CD4-positive, CD25-positive, alpha-beta regulatory T cell (primary cell): Measurements from ENCODE around the gene STX10. TPM values are rescaled to one million over a fixed set of nuclear protein-coding genes. Genes with fewer than 3 reads are reported as not detected.
A peak's percentile ranks its signal among the peaks of the same experiment; 100 is the strongest.
"Not testable (repeated sequence)": the region's sequence is repeated elsewhere in the genome, so short reads cannot be mapped to it uniquely, and the experiment has no call there.

Experiments used
- ATAC-seq, 2 donors: fragments of 150-1000 bp; cut with Tn5 transposase; one replicate each; pipeline ENCODE4 v1.10.0; 2021; ENCODE audit warnings: low read depth in 2 of 2, moderate number of reproducible peaks in 2 of 2, moderate library complexity in 1 of 2
- DNase-seq, 3 donors: peaks; one replicate each; pipeline versions ENCODE4 v3.0.0 to v3.0.0-alpha.2; 2012 to 2022; ENCODE audit warnings: mixed read lengths in 1 of 3
- H3K27ac ChIP-seq: one replicate; pipeline ENCODE4 v1.7.0; 2013; ENCODE audit warnings: mild to moderate bottlenecking, low read length; ENCODE audit not compliant: insufficient read depth, poor library complexity, severe bottlenecking
- H3K27me3 ChIP-seq: one replicate; pipeline ENCODE4 v1.7.0; 2013; ENCODE audit warnings: low read length; ENCODE audit not compliant: control insufficient read depth, insufficient read depth
- H3K36me3 ChIP-seq: one replicate; pipeline ENCODE4 v1.7.0; 2013; ENCODE audit warnings: mild to moderate bottlenecking, low read length, moderate library complexity; ENCODE audit not compliant: control insufficient read depth, insufficient read depth
- H3K4me1 ChIP-seq: 2 replicates; pipeline ENCODE4 v1.7.0; 2013; ENCODE audit warnings: mild to moderate bottlenecking, low read length; ENCODE audit not compliant: insufficient read depth, control insufficient read depth, poor library complexity, severe bottlenecking
- H3K4me3 ChIP-seq: one replicate; pipeline ENCODE4 v1.7.0; 2013; ENCODE audit warnings: low read depth, mild to moderate bottlenecking, low read length, moderate library complexity
- H3K9me3 ChIP-seq, 2 experiments: 1 replicate in 1 of 2; 2 replicates in 1 of 2; pipeline ENCODE4 v1.7.0; 2013; ENCODE audit warnings: low read length in 2 of 2, mild to moderate bottlenecking in 1 of 2, moderate library complexity in 1 of 2; ENCODE audit not compliant: control insufficient read depth in 2 of 2
- H3K27ac Mint-ChIP-seq, 3 donors: one replicate each; pipeline ENCODE4 v1.8.0; 2020 to 2022; ENCODE audit warnings: mild to moderate bottlenecking in 3 of 3, mixed read lengths in 3 of 3, moderate library complexity in 2 of 3
- H3K27me3 Mint-ChIP-seq: one replicate; pipeline ENCODE4 v1.8.0; 2022; ENCODE audit warnings: mild to moderate bottlenecking, mixed read lengths
- H3K36me3 Mint-ChIP-seq: one replicate; pipeline ENCODE4 v1.8.0; 2020; ENCODE audit warnings: mixed read lengths
- H3K4me1 Mint-ChIP-seq, 4 donors: one replicate each; pipeline ENCODE4 v1.8.0; 2020 to 2022; ENCODE audit warnings: mixed read lengths in 4 of 4, mild to moderate bottlenecking in 1 of 4
- H3K4me3 Mint-ChIP-seq, 4 donors: one replicate each; pipeline ENCODE4 v1.8.0; 2020 to 2022; ENCODE audit warnings: mild to moderate bottlenecking in 4 of 4, mixed read lengths in 4 of 4, moderate library complexity in 3 of 4
- H3K9me3 Mint-ChIP-seq, 7 donors: one replicate each; pipeline ENCODE4 v1.8.0; 2020 to 2022; ENCODE audit warnings: mixed read lengths in 7 of 7, mild to moderate bottlenecking in 3 of 7, moderate library complexity in 2 of 7
- polyA plus RNA-seq, 4 donors: library from polyadenylated mRNA; unstranded; fragments of 300-500 nt; fragmentation: Illumina TruSeq; gene quantifications; one replicate each; pipeline ENCODE4 v1.2.3, GENCODE V29; 2021
- total RNA-seq: library from RNA; stranded (reverse); gene quantifications from one replicate; pipeline ENCODE4 v1.2.3, GENCODE V29; 2022

STX10 gene
- total and polyA plus RNA-seq, 5 donors from 2014 or later: 52.4 to 68.2 (median 56.5) TPM

DNA sequence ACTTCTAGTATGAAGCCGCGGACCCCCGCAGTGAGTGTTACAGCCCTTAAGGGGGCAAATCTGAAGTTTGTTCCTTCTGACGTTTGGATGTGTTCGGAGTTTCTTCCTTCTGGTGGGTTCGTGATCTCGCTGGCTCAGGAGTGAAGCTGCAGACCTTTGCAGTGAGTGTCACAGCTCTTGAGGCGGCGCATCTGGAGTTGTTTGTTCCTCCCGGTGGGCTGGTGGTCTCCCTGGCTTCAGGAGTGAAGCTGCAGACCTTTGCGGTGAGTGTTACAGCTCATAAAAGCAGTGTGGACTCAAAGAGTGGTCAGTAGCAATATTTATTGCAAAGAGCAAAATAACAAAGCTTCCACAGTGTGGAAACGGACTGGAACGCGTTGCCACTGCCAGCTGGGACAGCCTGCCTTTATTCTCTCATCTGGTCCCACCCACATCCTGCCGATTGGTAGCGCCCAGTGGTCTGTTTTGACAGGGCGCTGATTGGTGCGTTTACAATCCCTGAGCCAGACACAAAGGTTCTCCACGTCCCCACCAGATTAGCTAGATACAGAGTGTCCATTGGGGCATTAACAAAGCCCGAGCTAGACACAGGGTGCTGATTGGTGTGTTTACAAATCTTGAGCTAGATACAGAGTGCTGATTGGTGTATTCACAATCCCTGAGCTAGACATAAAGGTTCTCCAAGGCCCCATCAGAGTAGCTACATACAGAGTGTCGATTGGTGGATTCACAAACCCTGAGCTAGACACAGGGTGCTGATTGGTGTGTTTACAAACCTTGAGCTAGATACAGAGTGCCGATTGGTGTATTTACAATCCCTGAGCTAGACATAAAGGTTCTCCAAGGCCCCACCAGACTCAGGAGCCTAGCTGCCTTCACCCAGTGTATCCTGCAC, 35.8 kb upstream of the STX10 start:
- H3K9me3 Mint-ChIP-seq, H3K27me3 Mint-ChIP-seq, H3K27ac ChIP-seq, H3K36me3 ChIP-seq, H3K36me3 Mint-ChIP-seq, DNase-seq, H3K4me3 ChIP-seq, ATAC-seq, H3K9me3 ChIP-seq, H3K27me3 ChIP-seq: not testable (repeated sequence)
- H3K4me1 Mint-ChIP-seq: peaks cover 0 to 34% (median 12%) of the 10 kb centered on the region in 4 donors
- H3K4me3 Mint-ChIP-seq: peak overlapping the region in 1 of 4 donors; percentile 16
- H3K4me1 ChIP-seq: peaks cover 16% of the 10 kb centered on the region
- peak overlapping the region in 2 of 3 donors; percentile 74 to 79 for H3K27ac Mint-ChIP-seq

- not testable (repeated sequence) for H3K36me3 Mint-ChIP-seq, H3K27me3 ChIP-seq, ATAC-seq, H3K36me3 ChIP-seq, DNase-seq, H3K9me3 Mint-ChIP-seq, H3K27ac ChIP-seq, H3K4me3 Mint-ChIP-seq, H3K9me3 ChIP-seq, H3K27ac Mint-ChIP-seq, H3K4me3 ChIP-seq, H3K27me3 Mint-ChIP-seq
- H3K4me1 ChIP-seq: peaks cover 19% of the 10 kb centered on the region
- H3K4me1 Mint-ChIP-seq: peaks cover 0 to 43% (median 18%) of the 10 kb centered on the region in 4 donors
Observed at GRCh38 chr19:13184926-13185325, 34.8 kb upstream of the STX10 start.

DNA sequence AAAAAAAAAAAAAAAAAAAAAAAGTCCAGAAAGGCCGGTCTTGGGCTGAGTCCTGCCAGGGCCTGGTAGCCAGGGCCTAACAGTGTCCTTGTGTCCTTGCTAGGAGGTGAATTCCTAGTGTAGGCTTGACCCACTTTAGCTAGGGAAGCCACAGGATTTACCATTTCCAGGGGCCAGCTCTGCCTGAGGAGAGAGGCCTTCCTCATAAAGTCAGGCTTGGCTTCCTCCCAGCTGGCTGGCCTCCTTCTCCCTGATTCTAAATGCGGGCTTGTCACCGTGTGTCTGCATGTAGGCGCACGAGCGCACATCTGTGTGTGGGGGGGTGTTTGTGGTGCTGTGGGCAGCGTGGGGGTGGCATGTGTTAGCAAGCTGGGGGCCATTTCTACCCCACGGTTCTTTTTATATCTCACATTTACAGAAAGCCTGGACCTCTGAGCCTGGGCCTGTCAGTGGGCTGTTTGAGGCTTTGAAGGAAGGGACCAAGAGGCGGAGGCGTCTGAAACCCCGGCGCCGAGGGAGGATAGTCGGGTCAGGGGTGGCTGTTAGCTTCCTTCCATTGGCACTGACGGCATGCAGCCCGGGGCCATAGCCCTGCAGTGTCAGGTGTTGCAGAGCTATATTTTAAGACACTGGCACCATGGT, 31.7 kb upstream of the STX10 start:
- H3K4me1 ChIP-seq: peaks cover 11% of the 10 kb centered on the region
- no peak overlapping the region for H3K4me3 ChIP-seq
- Mint-ChIP-seq H3K27me3 (no peaks in the 10 kb centered on the region), H3K4me3 (peak overlapping the region in 2 of 4 donors; percentile 31 to 33), H3K9me3 (no peaks in the 10 kb centered on the region), H3K36me3 (no peaks in the 10 kb centered on the region), H3K4me1 (peaks cover 0 to 32% (median 15%) of the 10 kb centered on the region in 4 donors), H3K27ac (peak overlapping the region; percentile 54 to 82 (median 69))
- DNase-seq (no peak), ATAC-seq (no peak)
- H3K27me3 ChIP-seq: no peaks in the 10 kb centered on the region
- H3K27ac ChIP-seq: no peak overlapping the region
- H3K9me3 ChIP-seq: no peaks in the 10 kb centered on the region
- H3K36me3 ChIP-seq: no peaks in the 10 kb centered on the region

- peaks cover 0 to 43% (median 9%) of the 10 kb centered on the region in 4 donors for H3K4me1 Mint-ChIP-seq
- ATAC-seq, H3K27ac ChIP-seq, H3K4me3 Mint-ChIP-seq, H3K36me3 ChIP-seq, H3K27me3 ChIP-seq, H3K9me3 Mint-ChIP-seq, H3K4me3 ChIP-seq, H3K9me3 ChIP-seq, H3K36me3 Mint-ChIP-seq, H3K27me3 Mint-ChIP-seq, DNase-seq: not testable (repeated sequence)
- H3K27ac Mint-ChIP-seq: peak overlapping the region in 2 of 3 donors; percentile 76 to 93
- peaks cover 23% of the 10 kb centered on the region for H3K4me1 ChIP-seq
Observed at GRCh38 chr19:13178291-13178690, 28.1 kb upstream of the STX10 start.

- H3K27ac ChIP-seq, H3K9me3 ChIP-seq, H3K27me3 ChIP-seq, H3K4me3 ChIP-seq, ATAC-seq, H3K36me3 ChIP-seq, DNase-seq, H3K9me3 Mint-ChIP-seq, H3K4me3 Mint-ChIP-seq, H3K36me3 Mint-ChIP-seq, H3K27me3 Mint-ChIP-seq, H3K27ac Mint-ChIP-seq: not testable (repeated sequence)
- H3K4me1 ChIP-seq: peaks cover 31% of the 10 kb centered on the region
- peaks cover under 1 to 50% (median 14%) of the 10 kb centered on the region in 4 donors for H3K4me1 Mint-ChIP-seq
Observed at GRCh38 chr19:13177584-13177983, 27.4 kb upstream of the STX10 start.

DNA sequence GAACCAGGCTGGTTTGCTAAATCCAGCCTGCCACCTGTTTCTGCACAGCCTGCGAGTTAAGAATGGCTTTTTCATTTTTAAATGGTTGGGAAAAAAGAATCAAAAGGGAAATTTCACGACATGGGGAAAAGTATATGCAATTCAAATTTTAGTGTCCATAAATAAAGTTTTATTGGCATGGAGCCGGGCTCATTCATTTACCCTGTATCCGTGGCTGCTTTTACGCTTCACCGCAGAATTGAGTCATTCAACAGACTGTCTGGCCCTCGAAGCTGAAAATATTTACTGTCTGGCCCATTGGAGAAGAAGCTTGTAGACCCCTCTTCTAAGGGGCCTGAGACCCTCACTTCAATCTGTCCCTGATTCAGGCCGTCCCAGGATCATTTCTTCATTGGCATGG, 26.2 kb upstream of the STX10 start:
- Mint-ChIP-seq H3K9me3 (no peaks in the 10 kb centered on the region), H3K4me1 (peaks cover 7 to 55% (median 19%) of the 10 kb centered on the region in 4 donors), H3K27me3 (no peaks in the 10 kb centered on the region), H3K4me3 (no peak overlapping the region), H3K36me3 (no peaks in the 10 kb centered on the region), H3K27ac (peak overlapping the region in 1 of 3 donors; percentile 38)
- no peaks in the 10 kb centered on the region for H3K9me3 ChIP-seq
- H3K36me3 ChIP-seq: no peaks in the 10 kb centered on the region
- no peaks in the 10 kb centered on the region for H3K27me3 ChIP-seq
- no peak for DNase-seq
- ATAC-seq: no peak
- H3K4me3 ChIP-seq: no peak overlapping the region
- H3K27ac ChIP-seq: no peak overlapping the region
- peaks cover 33% of the 10 kb centered on the region for H3K4me1 ChIP-seq

DNA sequence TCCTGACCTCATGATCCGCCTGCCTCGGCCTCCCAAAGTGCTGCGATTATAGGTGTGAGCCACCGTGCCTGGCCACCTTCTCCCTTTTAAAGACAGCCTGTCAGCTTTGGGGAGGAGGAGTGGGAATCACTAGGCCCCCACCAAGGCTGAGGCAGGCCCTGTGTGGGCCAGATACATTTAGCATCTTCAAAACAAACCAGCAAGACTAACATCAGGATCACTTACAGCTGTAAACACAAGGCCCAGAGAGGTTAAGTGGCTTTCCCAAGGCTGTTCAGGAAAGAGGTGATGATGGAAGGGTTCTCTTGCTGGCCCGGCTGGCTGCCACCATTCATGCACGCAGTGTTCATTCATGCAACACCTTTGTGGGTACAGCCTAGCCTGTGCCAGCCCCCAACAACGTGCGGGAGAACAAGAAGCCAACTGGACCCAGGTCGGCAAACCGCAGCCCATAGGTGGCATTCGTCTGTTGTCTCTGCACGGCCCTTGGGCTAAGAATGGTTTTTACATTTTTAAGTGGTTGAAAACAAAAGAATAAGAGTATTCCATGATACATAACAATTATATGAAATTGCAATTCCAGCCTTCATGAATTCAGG, 23.1 kb upstream of the STX10 start:
- no peaks in the 10 kb centered on the region for H3K36me3 ChIP-seq
- H3K27me3 ChIP-seq: no peaks in the 10 kb centered on the region
- Mint-ChIP-seq H3K4me1 (peaks cover 10 to 70% (median 31%) of the 10 kb centered on the region in 4 donors), H3K27me3 (no peaks in the 10 kb centered on the region), H3K4me3 (peak overlapping the region; percentile 23 to 87 (median 85)), H3K36me3 (no peaks in the 10 kb centered on the region), H3K9me3 (no peaks in the 10 kb centered on the region), H3K27ac (peak overlapping the region; percentile 97 to 100 (median 98))
- peak overlapping the region; percentile 7 for H3K4me3 ChIP-seq
- DNase-seq: no peak
- no peak for ATAC-seq
- peak overlapping the region; percentile 81 for H3K27ac ChIP-seq
- peaks cover 60% of the 10 kb centered on the region for H3K4me1 ChIP-seq
- no peaks in the 10 kb centered on the region for H3K9me3 ChIP-seq
